HCT116 (cell line): Measurements from ENCODE around the gene MRPL11.
A peak's percentile ranks its signal among the peaks of the same experiment; 100 is the strongest.

Source experiments
- CEBPB ChIP-seq: IDR thresholded peaks from 2 replicates; pipeline ENCODE4 v1.6.1; 2012; ENCODE audit warnings: low read depth
- POLR2AphosphoS5 ChIP-seq: IDR thresholded peaks from 2 replicates; pipeline ENCODE4 v1.6.1; 2011; ENCODE audit warnings: mild to moderate bottlenecking, low read depth, low read length, moderate library complexity
- YY1 ChIP-seq: IDR thresholded peaks from 2 replicates; pipeline ENCODE4 v1.6.1; 2011; ENCODE audit warnings: low read length, low read depth, moderate library complexity, mild to moderate bottlenecking; ENCODE audit not compliant: insufficient replicate concordance; ENCODE audit errors: extremely low read depth

DNA sequence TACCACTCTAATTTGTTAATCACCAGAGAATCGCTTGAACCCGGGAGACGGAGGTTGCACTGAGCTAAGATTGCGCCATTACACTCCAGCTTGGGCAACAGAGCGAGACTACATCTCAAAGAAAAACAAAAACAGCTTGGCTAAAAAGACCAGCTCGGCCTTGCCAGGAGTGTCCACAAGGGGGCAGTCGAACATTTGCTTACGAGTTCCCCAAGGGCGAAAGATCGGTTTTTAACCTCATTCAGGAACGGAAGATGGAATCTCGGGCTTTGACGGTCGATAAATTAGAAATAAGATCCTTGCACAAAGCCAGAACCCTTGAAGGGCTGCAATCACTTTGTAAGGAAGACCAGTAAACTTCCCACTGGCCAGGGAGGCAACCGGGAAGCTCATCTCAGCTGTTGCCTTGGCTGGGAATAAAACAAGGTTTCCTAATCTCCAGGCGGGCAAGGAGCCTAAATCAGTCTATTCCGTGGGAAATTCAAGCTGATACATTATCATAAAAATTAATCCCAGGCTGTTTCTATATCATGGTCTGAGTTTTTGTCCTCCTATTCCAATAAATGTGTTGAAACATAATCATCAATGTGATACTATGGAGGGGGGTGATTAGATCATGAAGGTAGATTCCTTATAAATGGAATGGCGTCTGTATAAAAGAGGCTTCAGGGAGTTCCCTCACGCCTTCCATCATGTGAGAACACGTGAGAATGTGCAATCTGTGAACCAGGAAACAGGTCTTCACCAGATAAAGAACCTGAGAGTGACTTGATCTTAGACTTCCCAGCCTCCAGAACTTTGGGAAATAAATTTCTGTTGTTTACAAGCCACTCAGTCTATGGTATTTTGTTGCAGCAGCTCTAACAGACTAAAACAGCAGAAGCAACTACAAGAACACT lies 52.2 kb downstream of the MRPL11 start:
- TF ChIP-seq YY1 (peak; percentile 48), POLR2AphosphoS5 (no peak), CEBPB (peak; percentile 68; the same call in 1 of the 2 replicates)
